ENCODE data around the gene EHBP1. TPM values are rescaled to one million over a fixed set of nuclear protein-coding genes. Genes with fewer than 3 reads are reported as not detected.

The EHBP1 gene
- total and polyA plus RNA-seq, 7 experiments from 2014 or later: 12.3 to 31.5 (median 27.7) TPM

DNA sequence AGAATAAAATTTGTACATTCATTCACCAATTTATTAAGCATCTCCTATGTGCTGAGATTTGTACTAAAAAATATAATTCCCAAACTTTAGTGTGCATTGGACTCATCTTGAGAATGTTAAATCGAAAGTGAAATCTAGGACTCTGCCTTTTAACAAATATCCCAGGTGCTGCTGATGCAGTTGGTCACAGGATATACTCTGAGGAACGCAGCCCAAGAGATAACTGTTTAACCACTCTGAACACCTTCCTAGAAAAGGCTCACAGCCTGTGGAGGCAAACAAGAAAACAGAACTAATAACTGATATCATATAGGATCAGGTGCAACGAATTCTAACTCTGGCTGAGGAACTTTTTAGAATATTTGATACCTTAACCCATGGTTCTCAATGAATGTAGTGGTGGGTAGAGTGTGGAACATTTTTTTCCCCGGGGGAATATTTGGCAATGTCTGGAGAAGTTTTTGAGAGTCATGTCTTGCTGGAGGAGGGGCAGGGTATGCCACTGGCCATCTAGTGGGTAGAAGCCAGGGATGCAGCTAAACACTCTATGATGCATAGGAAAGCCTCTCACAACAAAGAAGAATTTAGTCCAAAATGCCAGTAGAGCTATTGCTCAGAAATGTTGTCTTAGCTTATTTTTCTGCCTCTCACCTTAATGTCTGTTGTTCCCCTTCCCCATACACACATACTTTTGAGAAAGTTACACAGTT is 96.5 kb downstream of the EHBP1 start:
- no peaks in the 10 kb centered on the region for H3K36me3 ChIP-seq (ENCODE audit: control insufficient read depth in 2 of 3, insufficient read depth in 3 of 3, low read length in 3 of 3)
- peaks cover 0 to 11% (median 0%) of the 10 kb centered on the region in 11 donors for H3K9me3 Mint-ChIP-seq
- intact Hi-C loops (cut with micrococcal nuclease): loop anchor here in 1 of 2 donors (10.0 kb wide), 1 partner anchor 253 kb away; the partner anchor contains the start of gene OTX1
- H3K27me3 ChIP-seq (ENCODE audit: control insufficient read depth in 2 of 2, insufficient read depth in 2 of 2, low read length in 2 of 2): no peaks in the 10 kb centered on the region
- peaks cover 0 to 26% (median 17%) of the 10 kb centered on the region in 5 donors for H3K36me3 Mint-ChIP-seq
- CTCF ChIA-PET: no interaction called here
- H3K4me1 Mint-ChIP-seq: peaks cover 10 to 36% (median 27%) of the 10 kb centered on the region in 7 donors
- H3K4me3 ChIP-seq (ENCODE audit: low read length): peak overlapping the region; percentile 34
- H3K27ac ChIP-seq (ENCODE audit: low read depth, low read length): no peak overlapping the region
- peak in 1 of 9 donors; percentile 2 for DNase-seq
- H3K4me1 ChIP-seq (ENCODE audit: control insufficient read depth in 2 of 2, insufficient read depth in 2 of 2, low read length in 2 of 2): peaks cover 0 to 10% of the 10 kb centered on the region in 2 donors
- no peaks in the 10 kb centered on the region for H3K9me3 ChIP-seq (ENCODE audit: control insufficient read depth in 2 of 3, low read length in 3 of 3)
- H3K27me3 Mint-ChIP-seq: no peaks in the 10 kb centered on the region
- H3K4me3 Mint-ChIP-seq: peak overlapping the region; percentile 0 to 75 (median 59)
- H3K27ac Mint-ChIP-seq: peak overlapping the region in 5 of 9 donors; percentile 23 to 71 (median 58)
- ATAC-seq: no peak
- POLR2A ChIA-PET: no interaction called here

DNA sequence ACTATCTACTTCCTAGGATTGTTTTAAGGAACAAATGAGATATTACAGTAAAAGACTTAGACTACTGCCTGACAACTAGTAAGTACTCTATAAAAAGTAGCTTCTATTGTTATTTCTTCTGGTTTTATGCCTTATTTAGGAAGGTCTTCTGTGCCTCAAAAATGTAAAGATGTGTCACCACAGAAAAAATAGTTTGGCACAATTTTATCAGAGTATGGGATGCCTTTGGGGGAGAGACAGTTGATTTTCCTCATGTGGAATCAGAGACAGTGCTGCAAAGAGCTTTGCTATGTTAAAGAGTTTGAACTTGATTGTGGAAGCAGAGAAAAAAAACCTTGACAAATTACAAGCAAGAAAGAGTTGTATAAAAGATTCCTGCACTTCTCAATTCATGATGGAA is 98.4 kb downstream of the EHBP1 start:
- ATAC-seq (no peak), DNase-seq (no peak)
- no peak overlapping the region for H3K27ac ChIP-seq (ENCODE audit: low read depth, low read length)
- ChIA-PET CTCF (interaction anchor here (0.6 kb wide), 1 partner anchor 26 kb away, joined by 3 read pairs; no protein-coding TSS in a partner anchor), POLR2A (no interaction called here)
- Mint-ChIP-seq H3K27ac (no peak overlapping the region), H3K27me3 (no peaks in the 10 kb centered on the region), H3K9me3 (peaks cover 0 to 27% (median 8%) of the 10 kb centered on the region in 11 donors), H3K36me3 (peaks cover 4 to 36% (median 26%) of the 10 kb centered on the region in 5 donors), H3K4me3 (no peak overlapping the region), H3K4me1 (peaks cover 10 to 37% (median 34%) of the 10 kb centered on the region in 7 donors)
- H3K36me3 ChIP-seq (ENCODE audit: control insufficient read depth in 2 of 3, insufficient read depth in 3 of 3, low read length in 3 of 3): no peaks in the 10 kb centered on the region
- H3K4me1 ChIP-seq (ENCODE audit: control insufficient read depth in 2 of 2, insufficient read depth in 2 of 2, low read length in 2 of 2): peaks cover 0 to 10% of the 10 kb centered on the region in 2 donors
- no peak overlapping the region for H3K4me3 ChIP-seq (ENCODE audit: low read length)
- H3K9me3 ChIP-seq (ENCODE audit: control insufficient read depth in 2 of 3, low read length in 3 of 3): no peaks in the 10 kb centered on the region
- intact Hi-C loops (cut with micrococcal nuclease): loop anchor here in 1 of 2 donors (10.0 kb wide), 1 partner anchor 251 kb away; the partner anchor contains the start of gene OTX1
- no peaks in the 10 kb centered on the region for H3K27me3 ChIP-seq (ENCODE audit: control insufficient read depth in 2 of 2, insufficient read depth in 2 of 2, low read length in 2 of 2)

DNA sequence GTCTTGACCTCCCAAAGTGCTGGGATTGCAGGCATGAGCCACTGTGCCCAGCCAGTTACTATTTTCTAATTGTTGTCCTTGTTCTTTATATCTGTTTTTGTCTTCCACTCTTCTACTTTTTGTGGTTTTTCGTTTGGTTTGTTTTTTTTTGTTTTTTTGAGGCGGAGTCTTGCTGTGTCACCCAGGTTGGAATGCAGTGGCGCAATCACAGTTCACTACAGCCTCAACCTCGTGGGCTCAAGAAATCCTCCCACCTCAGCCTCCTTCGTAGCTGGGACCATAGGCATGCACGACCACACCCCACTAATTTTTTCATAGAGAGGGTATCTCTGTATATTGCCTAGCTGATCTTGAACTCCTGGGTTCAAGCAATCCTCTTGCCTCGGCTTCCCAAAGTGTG is 100.7 kb downstream of the EHBP1 start:
- ChIA-PET POLR2A (no interaction called here), CTCF (no interaction called here)
- H3K27ac ChIP-seq (ENCODE audit: low read depth, low read length): no peak overlapping the region
- no peak for ATAC-seq
- Mint-ChIP-seq H3K4me1 (peaks cover 6 to 22% (median 17%) of the 10 kb centered on the region in 7 donors), H3K4me3 (no peak overlapping the region), H3K36me3 (peaks cover 4 to 43% (median 26%) of the 10 kb centered on the region in 5 donors), H3K27ac (no peak overlapping the region), H3K9me3 (peaks cover 0 to 27% (median 8%) of the 10 kb centered on the region in 11 donors), H3K27me3 (no peaks in the 10 kb centered on the region)
- no peak overlapping the region for H3K4me3 ChIP-seq (ENCODE audit: low read length)
- peaks cover 0 to 9% of the 10 kb centered on the region in 2 donors for H3K4me1 ChIP-seq (ENCODE audit: control insufficient read depth in 2 of 2, insufficient read depth in 2 of 2, low read length in 2 of 2)
- intact Hi-C loops (cut with micrococcal nuclease): loop anchor here in 1 of 2 donors (10.0 kb wide), 1 partner anchor 249 kb away; the partner anchor contains the start of gene OTX1
- H3K36me3 ChIP-seq (ENCODE audit: control insufficient read depth in 2 of 3, insufficient read depth in 3 of 3, low read length in 3 of 3): no peaks in the 10 kb centered on the region
- DNase-seq: no peak
- no peaks in the 10 kb centered on the region for H3K9me3 ChIP-seq (ENCODE audit: control insufficient read depth in 2 of 3, low read length in 3 of 3)
- no peaks in the 10 kb centered on the region for H3K27me3 ChIP-seq (ENCODE audit: control insufficient read depth in 2 of 2, insufficient read depth in 2 of 2, low read length in 2 of 2)

DNA sequence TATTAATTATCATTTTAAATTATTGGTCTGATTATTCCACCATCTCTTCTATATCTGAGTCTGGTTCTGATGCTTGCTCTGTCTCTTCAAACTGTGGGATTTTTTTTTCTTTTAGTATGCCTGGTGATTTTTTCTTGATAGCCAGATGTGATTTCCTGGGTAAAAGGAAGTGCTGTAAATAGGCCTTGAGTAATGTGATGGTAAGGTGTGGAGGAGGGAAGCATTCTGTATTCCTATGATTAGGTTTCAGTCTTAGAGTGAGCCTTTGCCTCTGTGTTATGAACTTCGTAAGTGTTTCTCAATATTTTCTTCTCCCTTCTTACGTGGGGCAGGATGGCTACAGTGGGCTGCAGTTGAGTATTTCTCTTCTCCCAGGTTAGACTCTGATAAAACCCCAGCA is 103.0 kb downstream of the EHBP1 start:
- ChIA-PET CTCF (no interaction called here), POLR2A (no interaction called here)
- Mint-ChIP-seq H3K27me3 (no peaks in the 10 kb centered on the region), H3K4me1 (peaks cover 8 to 20% (median 13%) of the 10 kb centered on the region in 7 donors), H3K9me3 (peaks cover 0 to 27% (median 8%) of the 10 kb centered on the region in 11 donors), H3K36me3 (peaks cover 4 to 51% (median 30%) of the 10 kb centered on the region in 5 donors), H3K27ac (no peak overlapping the region), H3K4me3 (peak overlapping the region in 1 of 10 donors; percentile 48)
- H3K9me3 ChIP-seq (ENCODE audit: control insufficient read depth in 2 of 3, low read length in 3 of 3): no peaks in the 10 kb centered on the region
- no peaks in the 10 kb centered on the region for H3K36me3 ChIP-seq (ENCODE audit: control insufficient read depth in 2 of 3, insufficient read depth in 3 of 3, low read length in 3 of 3)
- no peaks in the 10 kb centered on the region for H3K27me3 ChIP-seq (ENCODE audit: control insufficient read depth in 2 of 2, insufficient read depth in 2 of 2, low read length in 2 of 2)
- no peak overlapping the region for H3K27ac ChIP-seq (ENCODE audit: low read depth, low read length)
- DNase-seq (no peak), ATAC-seq (no peak)
- intact Hi-C loops (cut with micrococcal nuclease): loop anchor here in 1 of 2 donors (10.0 kb wide), 1 partner anchor 246 kb away; the partner anchor contains the start of gene OTX1
- H3K4me1 ChIP-seq (ENCODE audit: control insufficient read depth in 2 of 2, insufficient read depth in 2 of 2, low read length in 2 of 2): no peaks in the 10 kb centered on the region
- H3K4me3 ChIP-seq (ENCODE audit: low read length): no peak overlapping the region

DNA sequence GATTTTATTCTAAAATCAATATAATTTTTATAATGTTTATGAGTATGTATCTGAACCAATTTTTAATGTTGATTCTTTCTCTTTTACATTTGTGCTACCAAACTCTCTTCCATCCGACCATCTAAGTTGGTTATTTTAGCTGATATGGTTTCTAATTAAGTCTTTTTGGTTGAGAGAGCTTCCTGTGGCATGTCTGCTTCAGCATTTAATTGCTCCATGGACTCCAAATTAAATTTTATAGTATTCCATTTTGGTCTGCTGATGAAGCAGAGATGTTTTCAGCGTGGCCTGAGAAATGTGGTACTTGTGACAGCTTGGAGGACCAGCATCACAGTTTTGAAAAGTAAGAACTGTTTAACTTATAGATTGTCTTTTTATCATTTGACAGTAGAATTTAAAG is 105.6 kb downstream of the EHBP1 start:
- Mint-ChIP-seq H3K36me3 (peaks cover 4 to 38% (median 24%) of the 10 kb centered on the region in 5 donors), H3K9me3 (peaks cover 0 to 26% (median 8%) of the 10 kb centered on the region in 11 donors), H3K4me1 (peaks cover 10 to 23% (median 15%) of the 10 kb centered on the region in 7 donors), H3K4me3 (no peak overlapping the region), H3K27ac (no peak overlapping the region), H3K27me3 (no peaks in the 10 kb centered on the region)
- Histone ChIP-seq H3K27me3 (ENCODE audit: control insufficient read depth in 2 of 2, insufficient read depth in 2 of 2, low read length in 2 of 2) (no peaks in the 10 kb centered on the region), H3K4me1 (ENCODE audit: control insufficient read depth in 2 of 2, insufficient read depth in 2 of 2, low read length in 2 of 2) (no peaks in the 10 kb centered on the region), H3K9me3 (ENCODE audit: control insufficient read depth in 2 of 3, low read length in 3 of 3) (no peaks in the 10 kb centered on the region), H3K4me3 (ENCODE audit: low read length) (no peak overlapping the region), H3K27ac (ENCODE audit: low read depth, low read length) (no peak overlapping the region), H3K36me3 (ENCODE audit: control insufficient read depth in 2 of 3, insufficient read depth in 3 of 3, low read length in 3 of 3) (no peaks in the 10 kb centered on the region)
- ATAC-seq: no peak
- ChIA-PET POLR2A (no interaction called here), CTCF (no interaction called here)
- intact Hi-C loops (cut with micrococcal nuclease): no loop called here
- no peak for DNase-seq

DNA sequence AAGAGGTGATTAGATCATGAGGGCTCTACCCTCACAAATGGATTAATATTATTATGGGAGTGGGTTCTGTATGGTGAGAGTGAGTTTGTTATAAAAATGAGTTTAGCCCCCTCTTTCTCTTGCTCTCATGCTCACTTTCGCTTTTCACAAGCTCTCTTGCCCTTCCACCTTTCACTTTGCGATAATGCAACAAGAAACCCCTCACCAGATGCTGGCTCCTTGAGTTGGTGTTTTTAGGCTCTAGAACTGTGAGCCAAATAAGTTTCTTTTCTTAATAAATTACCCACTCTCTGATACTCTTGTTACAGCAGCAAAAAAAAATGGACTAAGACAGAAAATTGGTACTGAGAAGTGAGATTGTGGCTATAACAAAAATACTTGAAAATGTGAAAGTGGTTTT is 106.5 kb downstream of the EHBP1 start:
- no peaks in the 10 kb centered on the region for H3K4me1 ChIP-seq (ENCODE audit: control insufficient read depth in 2 of 2, insufficient read depth in 2 of 2, low read length in 2 of 2)
- H3K4me3 ChIP-seq (ENCODE audit: low read length): no peak overlapping the region
- H3K9me3 Mint-ChIP-seq: peaks cover 0 to 17% (median 7%) of the 10 kb centered on the region in 11 donors
- H3K4me3 Mint-ChIP-seq: no peak overlapping the region
- DNase-seq (no peak), ATAC-seq (no peak)
- no peaks in the 10 kb centered on the region for H3K36me3 ChIP-seq (ENCODE audit: control insufficient read depth in 2 of 3, insufficient read depth in 3 of 3, low read length in 3 of 3)
- no peak overlapping the region for H3K27ac ChIP-seq (ENCODE audit: low read depth, low read length)
- H3K27ac Mint-ChIP-seq: no peak overlapping the region
- peaks cover 4 to 29% (median 16%) of the 10 kb centered on the region in 5 donors for H3K36me3 Mint-ChIP-seq
- ChIA-PET POLR2A (no interaction called here), CTCF (no interaction called here)
- H3K9me3 ChIP-seq (ENCODE audit: control insufficient read depth in 2 of 3, low read length in 3 of 3): no peaks in the 10 kb centered on the region
- H3K27me3 ChIP-seq (ENCODE audit: control insufficient read depth in 2 of 2, insufficient read depth in 2 of 2, low read length in 2 of 2): no peaks in the 10 kb centered on the region
- peaks cover 10 to 23% (median 15%) of the 10 kb centered on the region in 7 donors for H3K4me1 Mint-ChIP-seq
- no peaks in the 10 kb centered on the region for H3K27me3 Mint-ChIP-seq
- intact Hi-C loops (cut with micrococcal nuclease): no loop called here

All from naive thymus-derived CD4-positive, alpha-beta T cell (primary cell).